DND-41 (cell line): ENCODE data around the gene LRRC40.

Experiments used
- CTCF ChIP-seq: IDR thresholded peaks from 2 replicates; pipeline ENCODE4 v1.5.1; 2012; ENCODE audit warnings: borderline replicate concordance, low read length, moderate library complexity, mild to moderate bottlenecking; ENCODE audit not compliant: poor library complexity, severe bottlenecking; ENCODE audit errors: extremely low read depth
- EZH2 ChIP-seq: IDR thresholded peaks from 3 replicates; pipeline ENCODE4 v1.6.1; 2012; ENCODE audit warnings: borderline replicate concordance, low read depth, mild to moderate bottlenecking, moderate library complexity, low read length, inconsistent platforms; ENCODE audit not compliant: severe bottlenecking

GRCh38 chr1:70134148-70134547 lies 71.2 kb downstream of the LRRC40 start:
- TF ChIP-seq CTCF, result no peak
- TF ChIP-seq EZH2, result no peak
